Brain microvascular endothelial cell (primary cell): ENCODE results near the gene NEDD9.

Experiments used
- DNase-seq: peaks from one replicate; pipeline ENCODE4 v3.0.0-alpha.2; 2020
- H3K27ac ChIP-seq: fragments of 250-450 bp; sonication (Bioruptor Pico); 2 replicates; pipeline ENCODE4 v1.5.1; 2020; ENCODE audit warnings: mild to moderate bottlenecking, moderate library complexity
- H3K27me3 ChIP-seq: fragments of 250-450 bp; sonication (Bioruptor Pico); replicated peaks from 2 replicates; pipeline ENCODE4 v1.5.1; 2020; ENCODE audit warnings: mild to moderate bottlenecking
- H3K36me3 ChIP-seq: fragments of 250-450 bp; sonication (Bioruptor Pico); replicated peaks from 2 replicates; pipeline ENCODE4 v1.5.1; 2020; ENCODE audit warnings: mild to moderate bottlenecking
- H3K4me3 ChIP-seq: 2 replicates; pipeline ENCODE4 v1.5.1; 2011; ENCODE audit warnings: low read depth, mild to moderate bottlenecking, control low read depth, low read length, moderate library complexity
- CTCF ChIP-seq: IDR thresholded peaks from 2 replicates; pipeline ENCODE4 v1.5.1; 2011; ENCODE audit warnings: low read depth, mild to moderate bottlenecking, moderate library complexity, low read length, control low read depth, inconsistent platforms; ENCODE audit errors: missing control alignments
- in situ Hi-C: cut with HindIII; loops from 2 replicates; pipeline ENCODE4 v1.10.0; 2017; ENCODE audit warnings: low sequenced_read_pairs, low pct_ligation_motif_present

Gene NEDD9

GRCh38 chr6:11221623-11222384 lies 10.7 kb downstream of the NEDD9 start:
- Histone ChIP-seq H3K27me3 (no peaks in the 10 kb centered on the region), H3K4me3 (no peak overlapping the region), H3K27ac (no peak overlapping the region), H3K36me3 (peaks cover 16% of the 10 kb centered on the region)
- in situ Hi-C loops = no loop called here
- DNase-seq = no peak
- no peak for TF ChIP-seq CTCF

- no peak for DNase-seq
- TF ChIP-seq CTCF = no peak
- Histone ChIP-seq H3K4me3 (no peak overlapping the region), H3K36me3 (peaks cover 21% of the 10 kb centered on the region), H3K27ac (no peak overlapping the region), H3K27me3 (no peaks in the 10 kb centered on the region)
- in situ Hi-C loops = no loop called here
Measured at GRCh38 chr6:11219400-11219834, 13.1 kb downstream of the NEDD9 start.

GRCh38 chr6:11218538-11219399 lies 13.7 kb downstream of the NEDD9 start:
- in situ Hi-C loops = no loop called here
- Histone ChIP-seq H3K27me3 (no peaks in the 10 kb centered on the region), H3K4me3 (no peak overlapping the region), H3K36me3 (peaks cover 19% of the 10 kb centered on the region), H3K27ac (no peak overlapping the region)
- DNase-seq = no peak
- TF ChIP-seq CTCF = no peak

GRCh38 chr6:11218102-11218442 lies 14.4 kb downstream of the NEDD9 start:
- in situ Hi-C loops = no loop called here

GRCh38 chr6:11217360-11218101 lies 14.9 kb downstream of the NEDD9 start:
- no peak for TF ChIP-seq CTCF
- Histone ChIP-seq H3K36me3 (peaks cover 16% of the 10 kb centered on the region), H3K27me3 (no peaks in the 10 kb centered on the region), H3K27ac (no peak overlapping the region), H3K4me3 (no peak overlapping the region)
- no peak for DNase-seq
- in situ Hi-C loops = no loop called here

More at GRCh38 chr6:11218102-11218442, 14.4 kb downstream of the NEDD9 start:
- TF ChIP-seq CTCF = no peak
- DNase-seq = no peak
- Histone ChIP-seq H3K27ac (no peak overlapping the region), H3K4me3 (no peak overlapping the region), H3K36me3 (peaks cover 19% of the 10 kb centered on the region), H3K27me3 (no peaks in the 10 kb centered on the region)
